GM19023 (cell line): ENCODE results near the gene AP1M1.

ENCODE experiments used
- ATAC-seq: cut with Tn5 transposase; IDR thresholded peaks from one replicate; pipeline ENCODE4 v1.9.1; 2021; ENCODE audit warnings: mild to moderate bottlenecking, moderate library complexity; ENCODE audit not compliant: unreplicated experiment

AP1M1 gene

DNA sequence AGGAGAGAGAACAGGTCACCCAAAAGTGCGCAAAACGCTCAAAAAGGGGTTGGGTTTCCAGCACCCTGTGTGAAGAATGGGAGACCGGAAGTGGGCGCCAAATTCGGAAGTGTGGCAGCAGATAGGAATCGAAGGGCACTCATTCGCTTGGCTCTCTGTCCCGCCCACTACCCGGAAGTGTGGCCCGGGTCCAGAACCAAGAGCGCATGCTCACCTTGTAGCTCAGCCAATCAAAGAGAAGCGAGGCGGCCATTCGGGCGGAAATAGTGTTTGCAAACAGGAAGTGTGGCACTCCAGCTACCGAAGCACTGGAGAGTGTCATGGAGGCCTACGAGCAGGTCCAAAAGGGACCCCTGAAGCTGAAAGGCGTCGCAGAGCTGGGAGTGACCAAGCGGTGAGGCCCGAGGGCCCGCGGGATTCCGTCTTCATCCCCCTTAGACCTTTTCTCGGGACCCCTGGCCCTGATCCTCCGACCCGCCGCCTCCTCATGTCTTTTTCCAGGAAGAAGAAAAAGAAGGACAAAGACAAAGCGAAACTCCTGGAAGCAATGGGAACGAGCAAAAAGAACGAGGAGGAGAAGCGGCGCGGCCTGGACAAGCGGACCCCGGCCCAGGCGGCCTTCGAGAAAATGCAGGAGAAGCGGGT is 12.5 kb upstream of the AP1M1 start, which contains the start of gene FAM32A:
FAM32A (plus strand) TSS at position 288 of the 645 bp plus-strand sequence; CDS start at position 321, 33 bp downstream.
- ATAC-seq: peak; percentile 84

DNA sequence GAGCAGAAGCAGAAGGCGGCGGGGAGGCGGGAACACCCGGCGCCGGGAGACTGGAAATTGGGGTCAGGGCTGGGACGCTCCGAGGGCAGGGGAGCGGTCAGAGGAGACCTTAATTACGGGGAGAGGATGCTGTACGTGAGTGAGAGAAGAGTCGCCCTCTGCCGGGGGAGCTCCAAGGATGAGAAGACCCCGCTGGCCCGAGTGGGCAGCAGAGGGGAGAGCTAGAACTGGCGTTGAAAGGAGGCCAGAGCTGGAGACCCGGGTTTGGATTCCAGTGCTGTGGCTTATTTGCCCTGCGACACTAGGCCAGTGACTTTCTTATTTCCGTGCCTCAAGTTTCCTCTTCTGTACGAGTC is 12.0 kb upstream of the AP1M1 start:
- no peak for ATAC-seq

DNA sequence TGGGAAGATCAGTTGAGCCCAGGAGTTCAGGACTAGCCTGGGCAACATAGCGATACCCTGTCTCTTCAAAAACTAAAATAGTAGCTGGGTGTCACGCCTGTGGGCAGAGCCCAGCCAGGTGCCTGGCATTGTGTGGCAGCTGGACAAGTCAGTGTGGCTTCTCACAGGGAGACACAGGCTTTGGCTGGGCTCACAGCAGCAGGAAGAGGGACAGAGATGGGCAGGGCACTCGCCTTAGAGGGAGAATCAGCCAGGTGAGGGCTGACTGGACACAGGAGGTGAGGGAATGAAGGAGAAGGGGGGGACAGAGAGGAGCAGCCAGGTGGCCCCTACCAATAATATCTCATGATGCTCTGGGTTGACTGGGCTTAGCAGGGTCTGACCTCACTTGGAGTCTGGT is 9.2 kb upstream of the AP1M1 start:
- no peak for ATAC-seq

DNA sequence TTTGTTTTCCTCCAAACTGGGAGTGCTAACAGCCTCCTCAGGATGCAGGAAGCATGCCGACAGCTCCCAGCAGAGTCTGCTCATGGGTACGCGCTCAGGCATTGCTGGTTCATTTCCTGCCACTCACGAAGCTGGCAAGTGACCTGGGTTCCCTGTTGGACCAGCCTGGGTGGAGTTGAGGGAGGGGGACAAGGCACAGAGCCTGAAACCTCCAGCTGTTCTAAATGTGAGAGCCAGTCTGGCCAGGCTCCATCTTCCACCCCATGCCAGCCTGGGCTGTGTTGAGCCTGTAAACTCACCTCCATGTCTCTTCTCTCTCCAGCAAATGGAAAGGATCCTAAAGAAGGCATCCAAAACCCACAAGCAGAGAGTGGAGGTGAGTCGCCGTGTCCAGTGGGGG is 7.5 kb upstream of the AP1M1 start:
- no peak for ATAC-seq

DNA sequence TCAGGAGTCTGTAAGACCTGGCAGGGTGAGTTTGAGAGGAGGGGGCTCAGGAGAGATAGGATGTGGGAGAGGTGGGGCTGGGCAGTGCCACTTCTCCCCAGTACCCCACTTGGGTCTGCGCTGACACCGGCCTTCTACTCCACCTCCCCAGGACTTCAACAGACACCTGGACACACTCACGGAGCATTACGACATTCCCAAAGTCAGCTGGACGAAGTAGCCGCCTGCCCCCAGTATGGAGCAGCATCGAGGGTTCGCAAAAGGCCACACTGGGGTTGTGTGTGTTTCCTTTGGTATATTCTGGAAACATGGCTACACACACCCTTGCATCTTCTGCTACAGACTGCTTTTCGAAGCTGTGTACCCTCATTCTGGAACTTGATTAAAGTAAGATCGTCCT is 7.0 kb upstream of the AP1M1 start:
- no peak for ATAC-seq

- no peak for ATAC-seq
These were observed 6.3 kb upstream of the AP1M1 start for GRCh38 chr19:16191216-16191908.

- no peak for ATAC-seq
These were observed 4.2 kb upstream of the AP1M1 start for GRCh38 chr19:16193466-16193865.

- ATAC-seq: no peak
These were observed 506 bp upstream of the AP1M1 start for GRCh38 chr19:16197188-16197621.

GRCh38 chr19:16198370-16198651 is 600 bp downstream of the AP1M1 start:
- ATAC-seq: peak; percentile 2

GRCh38 chr19:16199275-16199932 is 1.7 kb downstream of the AP1M1 start:
- no peak for ATAC-seq

DNA sequence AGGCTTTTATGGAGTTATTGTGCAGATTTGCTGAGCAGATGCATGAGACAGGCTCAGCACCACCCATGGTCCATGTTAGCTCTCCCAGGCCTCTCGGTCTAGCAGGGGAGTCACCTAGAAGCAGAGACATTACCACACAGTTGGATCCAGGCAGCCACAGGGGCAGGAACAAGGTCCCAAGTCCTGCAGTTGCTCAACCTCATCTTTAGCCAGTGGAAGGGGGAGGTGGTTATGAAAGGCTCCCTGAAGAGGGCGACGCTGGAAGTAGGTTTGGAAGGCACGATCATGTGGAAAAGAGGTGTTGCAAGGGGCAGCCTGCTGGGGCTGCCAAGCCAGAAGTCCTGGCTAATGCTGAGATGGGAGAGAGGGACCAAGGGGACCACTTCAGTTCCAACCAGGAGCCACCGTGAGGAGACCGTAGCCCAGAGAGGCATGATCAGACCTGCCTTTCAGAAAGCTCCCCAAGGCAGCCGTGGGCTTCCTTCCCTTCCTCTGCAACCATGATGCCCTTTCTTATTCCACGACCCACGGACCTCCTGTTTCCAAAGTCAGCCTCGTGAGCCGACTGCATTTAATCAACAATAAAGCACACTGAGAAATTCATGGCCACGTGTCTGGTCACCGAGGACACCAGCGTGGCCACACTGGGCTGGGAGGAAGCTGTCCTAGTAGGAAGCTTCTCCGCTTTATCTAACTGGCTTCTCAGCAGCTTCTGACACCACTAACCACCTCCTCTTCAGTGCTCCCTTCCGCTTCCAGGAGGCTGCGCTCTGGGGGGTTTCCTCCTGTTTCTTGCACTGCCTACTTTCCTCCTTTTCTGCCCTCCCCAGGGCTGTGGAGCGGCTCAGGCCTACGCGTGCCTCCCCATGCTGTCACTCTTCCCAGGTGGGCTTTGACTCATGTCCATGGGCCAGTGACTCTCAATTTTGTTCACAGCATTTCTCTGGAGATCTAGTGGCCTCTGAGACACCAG is 2.6 kb downstream of the AP1M1 start:
- no peak for ATAC-seq

- ATAC-seq: no peak
These were observed 3.3 kb downstream of the AP1M1 start for GRCh38 chr19:16201011-16201391.

DNA sequence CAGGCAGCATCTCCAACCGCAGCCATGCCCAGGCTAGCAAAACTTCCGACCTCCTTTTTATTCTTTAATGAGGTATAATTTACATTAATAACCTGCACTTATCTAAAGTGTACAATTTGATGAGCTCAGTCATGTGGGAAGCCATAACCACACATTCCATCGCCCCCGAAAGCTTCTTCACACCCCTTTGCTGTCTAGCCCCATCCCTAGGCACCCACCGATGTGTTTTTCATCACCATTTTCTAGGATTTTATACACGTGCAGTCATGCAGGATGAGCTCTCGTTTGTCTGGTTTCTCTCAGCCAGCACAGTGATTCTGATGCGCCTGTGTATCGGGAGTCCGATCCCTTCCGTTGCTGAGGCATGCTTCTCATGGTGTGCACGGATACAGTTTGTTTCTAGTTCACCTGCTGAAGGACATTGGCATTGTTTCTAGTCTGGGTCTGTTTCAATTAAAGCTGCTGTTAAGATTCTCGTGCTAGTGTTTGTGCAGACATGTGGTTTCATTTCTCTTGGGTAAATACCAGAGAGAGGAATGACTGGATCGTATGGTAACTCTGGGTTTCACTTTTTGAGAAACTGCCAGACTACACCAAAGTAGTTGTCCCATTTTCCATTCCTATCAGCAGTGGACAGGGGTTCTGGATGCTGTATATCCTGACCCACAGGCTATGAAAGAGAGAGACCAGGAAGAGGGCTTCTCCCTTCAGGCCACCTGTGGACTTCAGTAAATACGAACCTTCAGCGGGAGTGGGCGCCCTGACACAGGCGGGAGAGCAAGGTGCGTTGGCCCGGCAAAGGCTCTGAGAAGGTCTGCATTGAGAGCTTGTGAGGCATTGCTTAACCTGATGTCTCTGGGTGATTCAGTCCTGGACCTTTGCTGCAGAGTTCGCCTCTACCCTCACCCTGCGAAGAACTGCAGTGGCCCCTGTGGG is 4.9 kb downstream of the AP1M1 start:
- no peak for ATAC-seq

- no peak for ATAC-seq
These were observed 5.7 kb downstream of the AP1M1 start for GRCh38 chr19:16203256-16204004.

- no peak for ATAC-seq
These were observed 6.2 kb downstream of the AP1M1 start for GRCh38 chr19:16204005-16204294.

- ATAC-seq: no peak
These were observed 7.7 kb downstream of the AP1M1 start for GRCh38 chr19:16205205-16206045.

DNA sequence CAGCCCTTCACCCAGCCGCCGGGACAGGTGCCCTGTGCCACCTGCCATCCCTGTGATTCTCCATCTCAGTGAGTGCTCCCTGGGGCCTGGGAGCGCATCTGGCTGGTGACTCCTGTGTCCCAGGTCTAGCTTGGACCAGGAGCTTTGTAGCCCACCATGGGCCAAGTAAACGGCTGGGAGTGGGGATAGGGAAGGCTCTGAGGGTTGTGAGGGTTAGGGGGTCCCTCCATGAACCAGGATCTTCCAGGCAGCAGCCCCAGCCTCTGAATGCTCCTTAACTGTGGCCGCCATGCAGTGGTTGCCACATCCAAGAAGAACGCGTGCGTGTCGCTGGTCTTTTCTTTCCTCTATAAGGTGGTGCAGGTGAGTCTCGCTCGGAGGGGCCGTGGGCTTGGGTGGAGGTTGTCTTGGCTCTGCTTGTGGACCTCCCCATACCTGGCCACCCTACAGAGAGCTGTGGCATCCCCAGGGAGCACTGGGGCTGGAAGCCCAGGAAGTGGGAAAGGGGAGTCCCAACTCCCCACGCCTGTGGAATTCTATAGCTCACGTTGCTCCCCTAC is 8.4 kb downstream of the AP1M1 start:
- ATAC-seq: no peak

DNA sequence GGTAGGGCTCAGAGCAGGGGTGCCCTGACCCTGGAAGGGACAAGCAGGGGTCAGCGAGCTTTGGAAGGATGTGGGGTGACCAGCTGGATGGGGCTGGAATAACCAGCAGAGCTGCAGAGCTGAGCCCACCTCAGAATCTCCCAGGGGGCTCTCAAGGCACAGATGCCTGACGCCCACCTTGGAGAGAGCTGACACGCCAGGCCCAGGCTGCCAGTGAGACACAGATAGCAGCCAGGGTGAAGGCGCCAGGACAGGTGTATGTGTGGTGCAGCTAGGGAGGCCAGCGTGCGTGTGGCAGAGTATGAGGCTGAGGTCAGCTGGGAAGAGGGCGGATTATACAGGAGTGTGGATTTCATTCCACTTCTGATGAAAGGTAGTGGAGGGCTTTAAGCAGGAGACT is 8.9 kb downstream of the AP1M1 start:
- no peak for ATAC-seq
